K562 treated with DMSO at 1 percent for 24 hours (cell line): Measurements from ENCODE around the gene RAB7A. TPM values are rescaled to one million over a fixed set of nuclear protein-coding genes. Genes with fewer than 3 reads are reported as not detected.

Experiments used
- total RNA-seq: library from RNA; unstranded; fragments of 300-600 nt; gene quantifications from 2 replicates; pipeline ENCODE4 v1.2.3, GENCODE V29; 2022; ENCODE audit warnings: low read depth; ENCODE audit not compliant: insufficient read depth

The RAB7A gene
- total RNA-seq: 137 and 141 TPM in 2 replicates

DNA sequence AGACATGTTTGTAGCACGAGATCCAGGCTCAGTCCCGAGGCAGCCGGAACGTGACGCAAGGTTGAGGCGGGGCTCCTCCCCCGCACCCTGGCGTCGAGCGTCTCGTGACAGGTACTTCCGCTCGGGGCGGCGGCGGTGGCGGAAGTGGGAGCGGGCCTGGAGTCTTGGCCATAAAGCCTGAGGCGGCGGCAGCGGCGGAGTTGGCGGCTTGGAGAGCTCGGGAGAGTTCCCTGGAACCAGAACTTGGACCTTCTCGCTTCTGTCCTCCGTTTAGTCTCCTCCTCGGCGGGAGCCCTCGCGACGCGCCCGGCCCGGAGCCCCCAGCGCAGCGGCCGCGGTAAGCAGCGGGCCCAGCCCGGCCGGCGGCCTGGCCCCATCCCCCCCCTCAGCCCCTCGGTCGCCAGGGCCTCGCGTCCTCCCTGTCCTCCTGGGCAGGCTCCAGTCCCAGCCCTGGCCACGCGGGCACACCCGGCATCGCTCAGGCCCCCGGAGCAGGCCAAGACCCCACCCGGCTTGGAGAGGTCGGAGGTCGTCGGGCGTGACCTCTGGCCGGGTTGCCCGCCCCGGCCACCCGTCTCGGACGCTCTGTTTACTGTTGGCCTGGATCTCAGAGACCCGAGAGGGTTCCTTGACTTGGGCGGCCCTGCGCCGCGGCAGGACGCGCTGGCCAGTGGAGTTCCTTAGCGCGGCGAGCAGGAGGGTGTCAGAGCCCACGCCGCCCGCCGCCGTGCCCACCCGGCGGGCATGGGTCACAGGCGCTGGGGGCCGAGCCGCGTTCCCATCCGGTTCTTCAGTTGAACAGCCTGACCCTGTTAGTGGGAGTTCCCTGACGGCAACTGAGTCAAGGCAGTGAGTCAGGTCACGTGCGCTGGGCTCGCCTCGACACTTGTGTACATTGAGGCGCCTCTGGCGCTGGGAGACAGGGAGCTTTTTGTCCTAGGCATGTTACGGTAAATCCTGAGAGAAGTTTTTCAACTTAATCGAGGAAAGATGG lies at the start of gene RAB7A:
TSS of gene RAB7A (plus strand) at position 161 of the 994 bp plus-strand sequence. CDS start 69,185 bp downstream, outside the sequence.

Other genes with a start within 250 kb of the RAB7A start
- 192 and 210 TPM in 2 replicates for gene GATA2, start 233.0 kb upstream of the RAB7A start, total RNA-seq
- 147 and 148 TPM in 2 replicates for gene RPN1, start 75.4 kb upstream of the RAB7A start, total RNA-seq
- gene ACAD9, start 153.4 kb downstream of the RAB7A start, total RNA-seq: 16.9 and 19.3 TPM in 2 replicates